Measurements from ENCODE around the gene CER1.

- TF ChIP-seq, protein P1, sequence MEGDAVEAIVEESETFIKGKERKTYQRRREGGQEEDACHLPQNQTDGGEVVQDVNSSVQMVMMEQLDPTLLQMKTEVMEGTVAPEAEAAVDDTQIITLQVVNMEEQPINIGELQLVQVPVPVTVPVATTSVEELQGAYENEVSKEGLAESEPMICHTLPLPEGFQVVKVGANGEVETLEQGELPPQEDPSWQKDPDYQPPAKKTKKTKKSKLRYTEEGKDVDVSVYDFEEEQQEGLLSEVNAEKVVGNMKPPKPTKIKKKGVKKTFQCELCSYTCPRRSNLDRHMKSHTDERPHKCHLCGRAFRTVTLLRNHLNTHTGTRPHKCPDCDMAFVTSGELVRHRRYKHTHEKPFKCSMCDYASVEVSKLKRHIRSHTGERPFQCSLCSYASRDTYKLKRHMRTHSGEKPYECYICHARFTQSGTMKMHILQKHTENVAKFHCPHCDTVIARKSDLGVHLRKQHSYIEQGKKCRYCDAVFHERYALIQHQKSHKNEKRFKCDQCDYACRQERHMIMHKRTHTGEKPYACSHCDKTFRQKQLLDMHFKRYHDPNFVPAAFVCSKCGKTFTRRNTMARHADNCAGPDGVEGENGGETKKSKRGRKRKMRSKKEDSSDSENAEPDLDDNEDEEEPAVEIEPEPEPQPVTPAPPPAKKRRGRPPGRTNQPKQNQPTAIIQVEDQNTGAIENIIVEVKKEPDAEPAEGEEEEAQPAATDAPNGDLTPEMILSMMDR (IDR thresholded peaks at IDR 0.05; ENCODE audit: extremely low read depth in 1 of 2, insufficient read depth in 1 of 2, low read depth in 1 of 2, low read length in 2 of 2) = no peak
- no peak for TF ChIP-seq MAX (IDR thresholded peaks at IDR 0.05; ENCODE audit: insufficient read depth, insufficient read length)
- TF ChIP-seq POLR2A (IDR thresholded peaks at IDR 0.05; ENCODE audit: low read depth, low read length) = no peak
- TF ChIP-seq POLR2AphosphoS5 (IDR thresholded peaks at IDR 0.05; ENCODE audit: insufficient read depth, low read depth, low read length) = no peak
- TF ChIP-seq EZH2 (IDR thresholded peaks at IDR 0.05; ENCODE audit: borderline replicate concordance, low read depth, low read length, severe bottlenecking) = no peak
- TF ChIP-seq FOS (IDR thresholded peaks at IDR 0.05; ENCODE audit: borderline replicate concordance, insufficient read depth, low read length) = no peak
Observed at GRCh38 chr9:14677872-14678271, 44.7 kb downstream of the CER1 start.

Measured in endothelial cell of umbilical vein (primary cell).